ENCODE results near the gene ZFR.

DNA sequence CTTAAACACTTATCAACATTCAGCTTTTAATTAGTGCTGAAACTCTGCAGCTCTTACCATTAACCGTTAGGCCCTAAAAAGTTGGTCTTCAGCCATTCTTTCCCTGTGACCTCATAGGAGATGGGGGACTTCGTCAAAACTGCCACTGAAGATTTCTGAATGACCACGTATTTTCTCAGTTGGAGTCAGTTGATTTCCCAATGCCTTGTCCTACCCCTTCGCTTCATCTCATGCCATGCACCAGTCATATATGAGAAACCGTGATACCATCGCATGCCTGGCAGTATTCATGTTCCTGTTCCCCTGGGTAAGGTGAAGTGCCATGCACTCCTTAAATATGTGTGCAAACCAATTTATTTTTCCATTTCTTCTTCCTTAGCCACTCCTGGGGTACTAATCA lies 10.8 kb upstream of the ZFR start:
- TF ChIP-seq, protein P1, sequence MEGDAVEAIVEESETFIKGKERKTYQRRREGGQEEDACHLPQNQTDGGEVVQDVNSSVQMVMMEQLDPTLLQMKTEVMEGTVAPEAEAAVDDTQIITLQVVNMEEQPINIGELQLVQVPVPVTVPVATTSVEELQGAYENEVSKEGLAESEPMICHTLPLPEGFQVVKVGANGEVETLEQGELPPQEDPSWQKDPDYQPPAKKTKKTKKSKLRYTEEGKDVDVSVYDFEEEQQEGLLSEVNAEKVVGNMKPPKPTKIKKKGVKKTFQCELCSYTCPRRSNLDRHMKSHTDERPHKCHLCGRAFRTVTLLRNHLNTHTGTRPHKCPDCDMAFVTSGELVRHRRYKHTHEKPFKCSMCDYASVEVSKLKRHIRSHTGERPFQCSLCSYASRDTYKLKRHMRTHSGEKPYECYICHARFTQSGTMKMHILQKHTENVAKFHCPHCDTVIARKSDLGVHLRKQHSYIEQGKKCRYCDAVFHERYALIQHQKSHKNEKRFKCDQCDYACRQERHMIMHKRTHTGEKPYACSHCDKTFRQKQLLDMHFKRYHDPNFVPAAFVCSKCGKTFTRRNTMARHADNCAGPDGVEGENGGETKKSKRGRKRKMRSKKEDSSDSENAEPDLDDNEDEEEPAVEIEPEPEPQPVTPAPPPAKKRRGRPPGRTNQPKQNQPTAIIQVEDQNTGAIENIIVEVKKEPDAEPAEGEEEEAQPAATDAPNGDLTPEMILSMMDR (IDR thresholded peaks at IDR 0.05) = no peak
- no peak for TF ChIP-seq EP300 (IDR thresholded peaks at IDR 0.05)

Data from stomach (tissue), 4 donors.